Brain microvascular endothelial cell (primary cell): ENCODE results near the gene CDYL.
"Not testable (repeated sequence)": the region's sequence is repeated elsewhere in the genome, so short reads cannot be mapped to it uniquely, and the experiment has no call there.

Experiments used
- DNase-seq: peaks from one replicate; pipeline ENCODE4 v3.0.0-alpha.2; 2020
- H3K27ac ChIP-seq: fragments of 250-450 bp; sonication (Bioruptor Pico); 2 replicates; pipeline ENCODE4 v1.5.1; 2020; ENCODE audit warnings: mild to moderate bottlenecking, moderate library complexity
- H3K27me3 ChIP-seq: fragments of 250-450 bp; sonication (Bioruptor Pico); replicated peaks from 2 replicates; pipeline ENCODE4 v1.5.1; 2020; ENCODE audit warnings: mild to moderate bottlenecking
- H3K36me3 ChIP-seq: fragments of 250-450 bp; sonication (Bioruptor Pico); replicated peaks from 2 replicates; pipeline ENCODE4 v1.5.1; 2020; ENCODE audit warnings: mild to moderate bottlenecking
- H3K4me3 ChIP-seq: 2 replicates; pipeline ENCODE4 v1.5.1; 2011; ENCODE audit warnings: low read depth, mild to moderate bottlenecking, control low read depth, low read length, moderate library complexity
- CTCF ChIP-seq: IDR thresholded peaks from 2 replicates; pipeline ENCODE4 v1.5.1; 2011; ENCODE audit warnings: low read depth, mild to moderate bottlenecking, moderate library complexity, low read length, control low read depth, inconsistent platforms; ENCODE audit errors: missing control alignments
- in situ Hi-C: cut with HindIII; loops from 2 replicates; pipeline ENCODE4 v1.10.0; 2017; ENCODE audit warnings: low sequenced_read_pairs, low pct_ligation_motif_present

The CDYL gene

DNA sequence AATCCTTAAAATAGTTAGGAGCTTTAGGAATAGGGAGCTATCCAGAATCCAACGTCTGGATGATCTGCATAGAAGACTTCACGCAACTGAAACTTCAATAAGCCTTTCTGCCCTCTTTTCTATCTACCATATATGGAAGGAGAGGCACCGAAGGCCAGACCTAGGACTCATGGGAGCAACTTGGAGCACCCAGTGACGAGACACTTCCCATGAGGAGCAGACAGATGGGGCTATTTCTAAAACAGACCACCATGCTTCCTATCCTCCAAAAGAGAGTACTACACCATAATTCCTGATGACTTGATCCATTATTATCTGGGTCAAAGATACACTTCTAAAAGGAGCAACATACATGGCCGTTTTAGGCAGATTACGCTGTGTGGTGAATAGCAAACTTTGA, 221.7 kb downstream of the CDYL start:
- DNase-seq = no peak
- Histone ChIP-seq H3K27ac (no peak overlapping the region), H3K36me3 (peaks cover 13% of the 10 kb centered on the region), H3K27me3 (no peaks in the 10 kb centered on the region), H3K4me3 (no peak overlapping the region)
- in situ Hi-C loops = no loop called here
- no peak for TF ChIP-seq CTCF

GRCh38 chr6:4999586-4999985, 223.4 kb downstream of the CDYL start:
- no peak for DNase-seq
- Histone ChIP-seq H3K36me3 (peaks cover 11% of the 10 kb centered on the region), H3K4me3 (no peak overlapping the region), H3K27me3 (no peaks in the 10 kb centered on the region), H3K27ac (no peak overlapping the region)
- in situ Hi-C loops = no loop called here
- no peak for TF ChIP-seq CTCF

GRCh38 chr6:5003604-5004372, 227.6 kb downstream of the CDYL start, which contains the start of gene RPP40:
Gene RPP40 (minus strand): TSS chr6:5004037. CDS start chr6:5004002, 35 bp downstream.
- TF ChIP-seq CTCF = peak; percentile 81

GRCh38 chr6:5004373-5005037, 228.3 kb downstream of the CDYL start:
- peak overlapping the region; percentile 79 for H3K4me3 ChIP-seq
- H3K27ac ChIP-seq = peak overlapping the region; percentile 70
- H3K36me3 ChIP-seq = peaks cover 7% of the 10 kb centered on the region
- in situ Hi-C loops = no loop called here
- no peaks in the 10 kb centered on the region for H3K27me3 ChIP-seq
- no peak for DNase-seq
- TF ChIP-seq CTCF = no peak

More at GRCh38 chr6:5003604-5004372, 227.6 kb downstream of the CDYL start, which contains the start of gene RPP40:
- peaks cover 7% of the 10 kb centered on the region for H3K36me3 ChIP-seq
- in situ Hi-C loops = no loop called here
- peak within 1 kb of the TSS; percentile 79 for H3K4me3 ChIP-seq
- no peaks in the 10 kb centered on the region for H3K27me3 ChIP-seq
- peak; percentile 97 for DNase-seq
- H3K27ac ChIP-seq = peak within 1 kb of the TSS; percentile 70

- H3K36me3 ChIP-seq, in situ Hi-C loops: not testable (repeated sequence)
These were observed 228.8 kb downstream of the CDYL start for GRCh38 chr6:5005038-5005433.

More at GRCh38 chr6:5005038-5005433, 228.8 kb downstream of the CDYL start:
- not testable (repeated sequence) for H3K4me3 ChIP-seq, H3K27me3 ChIP-seq, DNase-seq, H3K27ac ChIP-seq
